Measurements from ENCODE around the gene C1QTNF8.

Gene C1QTNF8, protein sequence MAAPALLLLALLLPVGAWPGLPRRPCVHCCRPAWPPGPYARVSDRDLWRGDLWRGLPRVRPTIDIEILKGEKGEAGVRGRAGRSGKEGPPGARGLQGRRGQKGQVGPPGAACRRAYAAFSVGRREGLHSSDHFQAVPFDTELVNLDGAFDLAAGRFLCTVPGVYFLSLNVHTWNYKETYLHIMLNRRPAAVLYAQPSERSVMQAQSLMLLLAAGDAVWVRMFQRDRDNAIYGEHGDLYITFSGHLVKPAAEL

DNA sequence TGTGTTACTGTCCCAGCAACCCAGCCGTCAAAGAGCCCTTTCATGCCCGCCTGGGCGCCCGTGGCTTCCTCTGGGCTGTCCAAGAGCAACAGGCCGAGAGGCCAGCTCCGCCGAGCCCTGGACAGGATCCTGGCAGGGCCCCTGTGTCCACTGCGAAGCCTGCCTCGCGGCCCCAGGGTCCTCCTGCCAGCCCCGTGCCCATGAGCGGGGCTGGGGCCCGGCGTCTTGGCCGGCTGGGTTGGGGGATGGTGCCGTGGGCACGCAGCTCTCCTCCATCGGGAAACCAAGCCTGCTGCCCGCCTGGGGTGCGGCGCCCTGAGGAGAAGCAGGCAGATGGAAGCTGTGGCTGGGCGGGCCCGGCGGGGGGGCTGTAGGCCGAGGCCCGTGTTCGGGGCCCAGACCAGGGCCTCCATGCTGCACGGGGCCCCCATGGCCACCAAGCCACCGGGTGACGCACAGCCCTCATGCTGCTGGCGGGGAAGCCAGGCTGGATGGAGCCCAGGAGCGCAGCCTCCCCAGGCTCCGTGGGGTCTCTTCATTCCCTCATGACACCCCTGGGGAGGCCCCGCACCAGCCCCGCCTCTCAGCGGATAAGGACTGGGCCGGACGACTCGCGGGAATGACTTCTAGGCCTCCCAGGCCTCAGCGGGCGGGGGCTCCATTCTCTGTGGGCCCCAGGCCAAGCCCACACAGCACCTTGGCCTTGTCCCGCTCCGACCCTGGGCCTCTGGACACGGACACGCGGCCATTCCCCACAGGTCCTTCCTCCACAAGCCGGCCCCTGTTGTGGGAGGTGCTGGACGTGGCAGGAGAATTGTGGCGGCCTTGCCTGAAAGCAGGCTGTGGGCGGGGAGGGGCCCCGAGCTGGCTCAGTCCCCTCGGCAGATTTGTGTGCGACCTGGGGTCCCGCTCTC lies at the start of gene C1QTNF8:
Gene C1QTNF8 (minus strand): TSS at position 76 of the 914 bp plus-strand sequence. CDS start 1,322 bp downstream, outside the sequence.
- Mint-ChIP-seq H3K36me3 (no peaks in the 10 kb centered on the region), H3K9me3 (no peaks in the 10 kb centered on the region), H3K27ac (no peak within 1 kb of the TSS), H3K4me3 (no peak within 1 kb of the TSS), H3K4me1 (no peaks in the 10 kb centered on the region), H3K27me3 (peaks cover 38% of the 10 kb centered on the region)
- ATAC-seq: no peak

DNA sequence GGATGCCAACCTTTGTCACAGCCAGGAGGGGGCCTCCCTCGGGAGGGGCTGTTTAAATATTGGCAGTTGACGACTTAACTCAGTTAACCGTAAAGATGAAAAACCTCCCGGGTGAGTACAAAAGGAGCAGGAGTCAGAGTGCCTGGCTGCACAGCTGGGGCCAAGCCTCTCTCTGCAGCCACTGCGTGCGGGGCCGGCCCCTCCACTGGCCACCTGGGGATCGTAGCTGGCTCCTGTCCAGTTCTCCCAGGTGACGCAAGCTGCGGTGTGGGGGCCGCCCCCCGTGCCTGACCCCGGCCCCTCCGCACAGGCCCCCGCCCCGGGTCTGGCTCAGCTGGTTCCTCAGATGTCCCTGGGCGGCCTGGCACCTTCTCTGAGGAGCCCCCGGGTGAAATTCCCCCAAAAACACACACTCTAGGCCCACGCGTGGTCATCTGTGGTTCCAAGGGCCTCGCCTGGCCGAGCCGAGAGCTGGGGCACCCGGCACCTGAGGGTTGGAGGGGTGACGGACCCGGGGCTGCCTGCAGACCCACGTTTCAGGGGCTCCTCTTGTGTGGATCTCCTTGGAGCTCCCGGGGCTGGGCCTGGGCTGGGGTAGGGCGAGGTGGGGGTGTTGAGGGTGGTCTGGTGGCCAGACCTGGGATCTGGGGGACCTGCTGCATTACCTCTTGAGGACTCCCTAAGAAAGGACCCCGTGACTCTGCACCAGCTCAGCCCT lies 49.5 kb upstream of the C1QTNF8 start:
- peaks cover 35% of the 10 kb centered on the region for H3K27me3 Mint-ChIP-seq
- peaks cover 2% of the 10 kb centered on the region for H3K9me3 Mint-ChIP-seq
- no peak overlapping the region for H3K4me3 Mint-ChIP-seq
- no peak overlapping the region for H3K27ac Mint-ChIP-seq
- H3K36me3 Mint-ChIP-seq: no peaks in the 10 kb centered on the region
- H3K4me1 Mint-ChIP-seq: no peaks in the 10 kb centered on the region
- ATAC-seq: peak; percentile 24

DNA sequence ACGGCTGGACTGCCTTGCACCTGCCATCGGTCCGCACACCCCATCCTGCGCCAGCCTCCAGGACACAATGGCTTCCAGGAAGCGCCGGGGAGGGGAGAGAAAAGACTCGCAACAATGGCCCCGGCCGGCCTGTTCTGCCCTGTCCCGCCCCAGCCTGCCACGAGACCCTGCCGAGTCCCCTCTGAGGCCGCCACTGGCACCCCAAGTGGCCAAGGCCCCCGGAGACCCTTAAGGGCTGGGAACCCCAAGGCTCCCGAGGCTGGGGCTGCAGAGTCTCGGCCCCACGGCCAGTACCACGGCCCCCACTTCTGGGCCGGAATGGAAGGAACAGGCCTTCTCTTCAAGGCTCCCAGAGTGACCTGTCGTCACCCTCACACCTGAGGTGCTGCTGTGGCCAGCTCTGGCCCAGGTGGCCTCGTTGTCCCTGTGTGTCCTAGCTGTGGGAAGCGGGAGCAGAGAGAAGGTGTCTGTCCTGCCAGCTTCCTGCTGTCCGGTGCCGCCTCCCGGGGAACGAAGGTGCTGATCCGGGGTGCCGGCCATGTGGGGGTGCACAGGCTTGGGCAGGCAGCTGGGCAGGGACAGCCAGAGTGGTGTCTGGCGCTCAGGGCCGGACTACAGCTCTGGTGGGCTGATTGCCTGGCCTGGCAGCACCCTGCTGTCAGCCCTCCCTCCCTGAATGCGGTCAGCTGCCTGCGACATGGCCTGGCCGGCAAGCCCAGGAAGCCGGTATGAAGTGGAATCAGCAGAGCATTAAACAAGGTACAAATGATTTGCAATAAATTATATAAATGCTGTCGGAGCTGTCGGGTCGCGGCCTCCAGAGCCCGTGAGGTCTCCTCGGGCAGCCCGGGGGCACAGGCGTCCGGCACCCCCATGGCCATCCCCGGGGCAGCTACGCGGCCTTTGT lies 48.7 kb upstream of the C1QTNF8 start:
- Mint-ChIP-seq H3K4me1 (no peaks in the 10 kb centered on the region), H3K27me3 (peaks cover 37% of the 10 kb centered on the region), H3K27ac (no peak overlapping the region), H3K36me3 (no peaks in the 10 kb centered on the region), H3K9me3 (peaks cover 2% of the 10 kb centered on the region), H3K4me3 (no peak overlapping the region)
- no peak for ATAC-seq

DNA sequence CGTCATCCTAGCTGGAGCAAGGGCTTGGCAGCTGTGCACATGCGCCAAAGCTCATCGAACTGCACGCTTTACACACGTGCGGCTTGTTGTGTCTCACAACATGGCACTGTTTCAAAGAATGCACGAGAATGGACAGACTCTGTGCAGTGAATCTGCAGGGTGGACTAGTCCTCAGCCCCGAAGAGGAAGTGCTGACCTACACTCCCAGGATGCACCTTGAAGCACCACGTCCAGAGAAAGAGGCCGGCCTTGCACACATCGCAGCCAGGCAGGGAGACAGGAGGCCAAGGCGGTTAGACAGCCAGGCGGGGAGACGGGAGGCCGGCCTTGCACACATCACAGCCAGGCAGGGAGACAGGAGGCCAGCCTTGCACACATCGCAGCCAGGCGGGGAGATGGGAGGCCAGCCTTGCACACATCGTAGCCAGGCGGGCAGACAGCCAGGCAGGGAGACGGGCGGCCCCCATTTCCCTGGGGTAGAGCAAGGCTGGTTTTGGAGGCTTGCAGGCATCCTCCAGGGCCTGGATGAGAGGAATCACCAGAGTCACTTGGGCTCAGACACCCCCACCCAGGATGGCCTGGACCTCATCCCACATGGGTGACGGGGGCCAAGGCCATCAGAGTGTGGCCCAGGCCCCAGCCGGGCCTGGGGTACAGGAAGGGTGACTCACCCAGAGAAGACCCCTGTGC lies 47.9 kb upstream of the C1QTNF8 start:
- H3K36me3 Mint-ChIP-seq: no peaks in the 10 kb centered on the region
- peak; percentile 42 for ATAC-seq
- H3K4me1 Mint-ChIP-seq: no peaks in the 10 kb centered on the region
- no peak overlapping the region for H3K4me3 Mint-ChIP-seq
- H3K27ac Mint-ChIP-seq: no peak overlapping the region
- peaks cover 3% of the 10 kb centered on the region for H3K9me3 Mint-ChIP-seq
- peaks cover 37% of the 10 kb centered on the region for H3K27me3 Mint-ChIP-seq

DNA sequence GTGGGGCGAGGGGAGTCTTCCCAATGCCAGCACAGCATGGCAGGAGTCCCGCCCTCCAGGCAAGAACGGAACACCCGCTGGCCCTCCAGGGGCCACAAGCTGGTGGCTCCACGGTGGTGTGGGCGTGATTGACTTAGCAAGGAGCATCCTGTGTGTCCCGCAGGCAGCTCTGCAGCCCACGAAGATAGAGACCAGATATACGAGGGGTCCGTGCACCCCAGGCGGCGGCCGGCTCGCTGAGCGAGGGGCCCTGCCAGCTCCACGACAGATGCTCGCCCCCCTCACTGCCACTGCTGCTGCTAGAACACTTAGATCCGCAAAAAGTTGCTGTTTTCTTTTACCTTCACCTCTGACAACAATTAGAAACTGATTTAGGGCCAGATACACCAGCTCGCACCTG lies 46.9 kb upstream of the C1QTNF8 start:
- no peak for ATAC-seq
- Mint-ChIP-seq H3K27me3 (peaks cover 37% of the 10 kb centered on the region), H3K4me1 (no peaks in the 10 kb centered on the region), H3K36me3 (no peaks in the 10 kb centered on the region), H3K4me3 (no peak overlapping the region), H3K27ac (no peak overlapping the region), H3K9me3 (peaks cover 5% of the 10 kb centered on the region)

DNA sequence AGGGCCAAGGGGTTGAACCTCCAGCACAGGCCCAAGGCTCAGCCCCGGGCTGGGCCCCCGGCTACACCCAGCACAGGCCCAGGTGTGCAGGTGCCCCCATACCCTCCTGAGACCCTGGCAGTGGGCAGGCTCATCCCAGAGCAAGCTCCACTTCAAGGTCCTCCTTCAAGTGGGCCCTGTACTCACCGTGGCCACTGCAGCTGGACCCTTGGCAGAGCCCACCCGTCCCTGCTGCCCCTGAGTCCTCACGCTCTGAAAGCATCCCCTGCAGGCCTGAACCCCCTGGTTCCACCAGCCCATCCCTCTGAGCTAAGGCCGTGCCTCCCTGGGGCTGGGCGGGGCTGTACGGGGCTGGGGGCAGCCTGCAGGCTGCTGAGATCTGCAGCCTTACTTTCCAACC lies 45.7 kb upstream of the C1QTNF8 start:
- H3K27ac Mint-ChIP-seq: no peak overlapping the region
- H3K4me1 Mint-ChIP-seq: no peaks in the 10 kb centered on the region
- H3K36me3 Mint-ChIP-seq: no peaks in the 10 kb centered on the region

DNA sequence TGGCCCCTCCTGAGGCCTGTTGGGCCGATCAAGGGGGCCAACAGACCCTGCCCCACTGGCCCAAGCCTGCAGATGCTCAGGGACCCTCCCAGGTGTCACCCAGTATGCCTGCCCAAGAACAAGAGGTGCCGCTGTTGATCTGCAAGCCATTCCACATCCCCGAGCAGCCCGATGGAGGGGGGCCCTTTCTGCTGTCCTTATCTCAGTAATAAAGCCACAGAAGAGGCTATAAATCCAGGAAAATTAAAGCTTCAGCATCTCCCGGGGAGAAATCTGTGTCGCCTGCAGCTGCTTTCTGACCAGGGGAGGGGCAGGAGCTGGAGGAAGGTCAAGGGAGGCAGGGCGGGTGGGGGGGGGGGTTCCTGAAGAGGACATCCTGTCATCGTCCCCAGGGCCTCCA lies 45.1 kb upstream of the C1QTNF8 start:
- H3K27ac Mint-ChIP-seq: no peak overlapping the region
- no peaks in the 10 kb centered on the region for H3K4me1 Mint-ChIP-seq
- peaks cover 6% of the 10 kb centered on the region for H3K9me3 Mint-ChIP-seq
- no peak overlapping the region for H3K4me3 Mint-ChIP-seq
- peaks cover 37% of the 10 kb centered on the region for H3K27me3 Mint-ChIP-seq
- ATAC-seq: no peak
- no peaks in the 10 kb centered on the region for H3K36me3 Mint-ChIP-seq

More for the DNA sequence above, 45.7 kb upstream of the C1QTNF8 start:
- Mint-ChIP-seq H3K9me3 (peaks cover 6% of the 10 kb centered on the region), H3K27me3 (peaks cover 37% of the 10 kb centered on the region), H3K4me3 (no peak overlapping the region)
- ATAC-seq: no peak

DNA sequence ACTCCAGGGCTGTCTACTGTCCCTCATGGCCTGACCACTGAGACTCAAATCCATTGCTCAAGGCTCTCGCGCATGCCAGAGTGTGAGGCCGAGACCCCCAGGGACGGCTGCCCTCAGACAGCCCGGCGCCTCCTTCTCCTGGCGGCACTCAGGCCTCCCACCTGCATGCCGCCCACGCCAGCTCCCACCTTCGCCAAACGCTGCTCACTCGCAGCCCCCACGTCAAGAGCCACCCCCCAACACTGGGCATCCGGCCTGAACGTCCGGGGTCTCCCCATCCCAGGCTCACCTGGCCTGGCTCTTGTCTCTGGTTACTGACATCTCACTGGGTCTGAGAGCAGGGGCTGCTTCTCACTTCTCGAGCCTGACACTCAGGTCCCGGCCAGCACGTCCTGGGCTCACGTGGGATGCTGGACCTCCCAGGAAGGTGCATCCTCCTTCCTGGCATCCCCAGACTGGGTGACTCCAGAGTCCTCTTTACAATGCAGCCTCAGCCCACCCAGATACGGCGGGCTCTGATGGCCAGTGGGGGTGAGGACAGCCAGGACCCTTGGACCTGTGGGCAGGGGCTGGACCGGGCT lies 44.6 kb upstream of the C1QTNF8 start:
- Mint-ChIP-seq H3K9me3 (peaks cover 6% of the 10 kb centered on the region), H3K27ac (no peak overlapping the region), H3K27me3 (peaks cover 37% of the 10 kb centered on the region), H3K4me1 (no peaks in the 10 kb centered on the region), H3K36me3 (no peaks in the 10 kb centered on the region), H3K4me3 (no peak overlapping the region)
- no peak for ATAC-seq

DNA sequence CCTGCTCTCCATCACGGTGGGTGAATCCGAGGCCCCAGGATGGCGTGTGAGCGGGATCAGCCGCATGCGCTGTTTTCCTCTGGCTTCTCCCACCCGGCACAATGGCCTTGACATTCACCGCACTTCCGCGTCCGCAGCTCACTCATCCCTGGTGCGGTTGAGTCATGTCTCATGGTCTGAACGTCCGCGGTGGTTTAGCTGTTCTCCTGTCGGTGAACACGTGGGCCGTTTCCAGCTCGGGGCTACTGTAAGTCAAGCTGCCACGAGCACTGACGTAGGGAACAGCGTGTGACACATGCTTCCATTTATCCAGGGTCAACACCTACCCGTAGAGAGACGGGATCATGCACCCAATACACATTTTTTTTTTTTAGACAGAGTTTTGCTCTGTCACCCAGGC lies 41.6 kb upstream of the C1QTNF8 start:
- Mint-ChIP-seq H3K9me3 (peaks cover 6% of the 10 kb centered on the region), H3K36me3 (no peaks in the 10 kb centered on the region), H3K27ac (no peak overlapping the region), H3K4me3 (no peak overlapping the region), H3K4me1 (no peaks in the 10 kb centered on the region), H3K27me3 (peaks cover 38% of the 10 kb centered on the region)
- ATAC-seq: no peak

DNA sequence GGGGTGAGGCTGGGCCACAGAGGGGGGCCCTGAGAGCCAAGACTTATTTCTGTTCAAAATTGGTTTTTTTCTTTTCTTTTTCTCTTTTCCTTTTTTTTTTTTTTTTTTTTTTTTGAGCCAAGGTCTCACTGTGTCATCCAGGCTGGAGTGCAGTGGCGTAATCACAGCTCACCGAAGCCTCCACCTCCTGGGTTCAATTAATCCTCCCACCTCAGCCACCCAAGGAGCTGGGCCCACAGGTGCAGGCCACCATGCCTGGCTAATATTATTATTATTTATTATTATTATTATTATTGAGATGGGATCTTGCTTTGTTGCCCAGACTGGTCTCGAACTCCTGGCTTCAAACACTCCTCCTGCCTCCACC lies 39.4 kb upstream of the C1QTNF8 start:
- Mint-ChIP-seq H3K27ac (no peak overlapping the region), H3K27me3 (peaks cover 30% of the 10 kb centered on the region), H3K36me3 (no peaks in the 10 kb centered on the region), H3K9me3 (peaks cover 6% of the 10 kb centered on the region), H3K4me1 (no peaks in the 10 kb centered on the region), H3K4me3 (no peak overlapping the region)
- no peak for ATAC-seq

DNA sequence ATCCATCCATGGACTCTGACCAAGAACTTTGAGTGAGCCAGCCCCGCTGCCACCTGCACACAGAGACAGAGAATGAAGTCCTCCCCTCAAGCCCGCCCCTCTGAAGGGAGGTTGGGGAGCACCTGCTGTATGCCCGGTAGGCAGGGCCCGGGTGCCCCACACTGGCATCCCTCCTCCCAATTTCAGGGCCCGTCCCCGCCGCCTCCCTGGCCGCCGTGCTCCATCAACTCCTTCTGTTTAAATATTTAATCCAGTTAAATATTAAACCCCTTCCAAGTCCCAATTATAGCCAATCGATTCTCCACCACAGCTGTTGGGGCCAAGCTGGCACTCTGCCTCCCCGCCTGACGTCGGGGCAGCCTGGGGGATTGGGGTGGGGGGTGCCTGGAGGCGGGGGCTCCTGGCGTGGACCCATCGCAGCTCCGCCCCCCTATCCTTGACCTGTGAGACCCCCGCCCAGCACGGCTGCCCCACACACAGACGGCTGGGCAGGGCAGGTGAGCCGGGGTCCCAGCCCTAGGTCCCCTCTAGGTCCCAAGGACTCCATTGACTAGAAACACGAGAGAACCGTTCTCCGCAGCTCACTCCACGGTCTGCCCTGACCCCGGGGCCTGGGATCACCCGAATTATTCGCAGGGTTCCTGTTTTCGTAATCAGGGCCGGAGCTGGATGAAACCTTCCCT lies 38.9 kb upstream of the C1QTNF8 start:
- H3K27me3 Mint-ChIP-seq: peaks cover 25% of the 10 kb centered on the region
- no peaks in the 10 kb centered on the region for H3K4me1 Mint-ChIP-seq
- ATAC-seq: no peak
- H3K9me3 Mint-ChIP-seq: peaks cover 6% of the 10 kb centered on the region
- no peak overlapping the region for H3K4me3 Mint-ChIP-seq
- H3K36me3 Mint-ChIP-seq: no peaks in the 10 kb centered on the region
- H3K27ac Mint-ChIP-seq: no peak overlapping the region

DNA sequence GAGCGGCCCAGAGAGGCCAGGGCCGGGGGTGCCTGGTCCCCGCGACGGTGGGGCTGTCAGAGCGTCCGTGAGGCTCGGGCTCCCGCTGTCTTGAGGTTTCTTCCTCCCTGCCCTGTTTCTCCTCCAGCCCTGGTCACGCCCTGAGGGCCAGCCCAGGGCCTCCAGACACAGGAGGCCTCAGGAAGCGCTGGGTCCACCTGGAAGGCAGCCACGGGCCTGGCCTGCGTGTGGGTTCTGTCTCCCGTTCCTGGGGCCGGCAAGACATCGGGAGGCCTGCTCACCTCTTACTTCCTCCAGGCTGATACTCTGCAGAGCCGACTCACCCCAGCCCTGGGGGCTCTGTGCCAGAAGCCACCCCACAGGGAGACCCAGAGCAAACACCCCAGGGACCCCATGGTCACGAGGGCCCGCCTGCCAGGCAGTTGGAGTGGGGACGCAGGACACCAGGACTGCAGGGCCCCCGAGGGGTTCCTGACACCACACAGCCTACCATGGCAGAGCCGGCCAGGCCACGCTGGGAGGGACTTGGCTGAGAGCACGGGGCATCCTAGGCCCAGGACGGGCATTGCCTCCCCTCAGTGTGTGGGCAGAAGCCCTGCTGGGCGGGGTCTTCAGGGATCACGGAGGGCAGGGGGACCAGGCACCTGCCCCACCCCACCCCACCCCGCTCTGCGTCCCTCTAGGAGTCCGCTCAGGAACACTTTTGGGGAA lies 37.9 kb upstream of the C1QTNF8 start:
- no peak overlapping the region for H3K4me3 Mint-ChIP-seq
- no peaks in the 10 kb centered on the region for H3K4me1 Mint-ChIP-seq
- peaks cover 25% of the 10 kb centered on the region for H3K27me3 Mint-ChIP-seq
- H3K27ac Mint-ChIP-seq: no peak overlapping the region
- H3K9me3 Mint-ChIP-seq: peaks cover 5% of the 10 kb centered on the region
- ATAC-seq: no peak
- H3K36me3 Mint-ChIP-seq: no peaks in the 10 kb centered on the region

DNA sequence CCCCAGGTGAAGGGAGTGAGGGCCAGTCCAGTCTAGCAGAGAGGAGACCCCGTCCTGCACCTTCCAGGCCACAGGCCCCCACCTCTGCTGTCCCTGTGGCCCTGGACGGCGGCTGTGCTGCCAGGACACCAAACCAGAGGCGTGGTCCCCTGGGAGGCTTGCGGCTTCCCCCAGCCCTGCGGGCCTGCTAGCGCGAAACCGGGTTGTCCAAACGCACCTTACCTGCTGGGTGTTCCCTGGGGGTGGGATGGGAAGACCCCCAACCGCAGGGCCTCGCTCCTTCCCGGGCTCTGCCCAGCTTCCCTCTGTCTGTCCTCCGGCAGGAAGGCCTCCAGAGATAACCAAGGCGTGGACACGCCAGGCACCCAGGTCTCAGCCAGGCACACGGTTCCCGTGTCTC lies 37.2 kb upstream of the C1QTNF8 start:
- ATAC-seq: no peak

More for the DNA sequence above, 37.2 kb upstream of the C1QTNF8 start:
- H3K27ac Mint-ChIP-seq: no peak overlapping the region
- H3K36me3 Mint-ChIP-seq: no peaks in the 10 kb centered on the region
- no peaks in the 10 kb centered on the region for H3K4me1 Mint-ChIP-seq
- H3K9me3 Mint-ChIP-seq: peaks cover 2% of the 10 kb centered on the region
- H3K4me3 Mint-ChIP-seq: no peak overlapping the region
- H3K27me3 Mint-ChIP-seq: peaks cover 25% of the 10 kb centered on the region
